ENCODE data around the gene SHMT2.
A peak's percentile ranks its signal among the peaks of the same experiment; 100 is the strongest.

The SHMT2 gene

GRCh38 chr12:57221169-57221917, 8.2 kb upstream of the SHMT2 start:
- H3K4me3 ChIP-seq (ENCODE audit: low read depth, low read length), result no peak overlapping the region
- TF ChIP-seq CTCF (IDR thresholded peaks at IDR 0.05; ENCODE audit: insufficient read depth, low read depth, low read length, missing control alignments), result no peak
- DNase-seq (ENCODE audit: low read depth), result no peak

- H3K4me3 ChIP-seq (ENCODE audit: low read depth, low read length), result no peak overlapping the region
- TF ChIP-seq CTCF (IDR thresholded peaks at IDR 0.05; ENCODE audit: insufficient read depth, low read depth, low read length, missing control alignments), result no peak
- no peak for DNase-seq (ENCODE audit: low read depth)
Measured at GRCh38 chr12:57222286-57223190, 7.0 kb upstream of the SHMT2 start.

GRCh38 chr12:57223191-57224165, 6.0 kb upstream of the SHMT2 start:
- no peak for DNase-seq (ENCODE audit: low read depth)
- no peak overlapping the region for H3K4me3 ChIP-seq (ENCODE audit: low read depth, low read length)
- TF ChIP-seq CTCF (IDR thresholded peaks at IDR 0.05; ENCODE audit: insufficient read depth, low read depth, low read length, missing control alignments), result no peak

- no peak for DNase-seq (ENCODE audit: low read depth)
- H3K4me3 ChIP-seq (ENCODE audit: low read depth, low read length), result no peak overlapping the region
- TF ChIP-seq CTCF (IDR thresholded peaks at IDR 0.05; ENCODE audit: insufficient read depth, low read depth, low read length, missing control alignments), result no peak
Measured at GRCh38 chr12:57224278-57224972, 5.1 kb upstream of the SHMT2 start.

GRCh38 chr12:57224973-57225679, 4.4 kb upstream of the SHMT2 start:
- no peak overlapping the region for H3K4me3 ChIP-seq (ENCODE audit: low read depth, low read length)
- peak; percentile 63 for TF ChIP-seq CTCF (IDR thresholded peaks at IDR 0.05; ENCODE audit: insufficient read depth, low read depth, low read length, missing control alignments)
- peak; percentile 65 for DNase-seq (ENCODE audit: low read depth)
